CD4-positive, alpha-beta T cell (primary cell): ENCODE measurements around the gene AFF3. TPM values are rescaled to one million over a fixed set of nuclear protein-coding genes. Genes with fewer than 3 reads are reported as not detected.
"Not testable (repeated sequence)": the region's sequence is repeated elsewhere in the genome, so short reads cannot be mapped to it uniquely, and the experiment has no call there.

Experiments
- ATAC-seq: fragments of 200-7000 bp; cut with Tn5 transposase; one replicate; pipeline ENCODE4 v1.10.0; 2022; ENCODE audit warnings: mild to moderate bottlenecking; ENCODE audit not compliant: poor library complexity
- CTCF ChIA-PET: fragments of 350-600 bp; sonication (Branson Sonifier 250); formaldehyde crosslinking; loops from one replicate; lab custom pipeline; 2021; ENCODE audit warnings: antibody characterized with exemption, inconsistent platforms; lab: Charles Lee
- POLR2A ChIA-PET: fragments of 350-600 bp; sonication (Branson Sonifier 250); formaldehyde crosslinking; loops from one replicate; lab custom pipeline; 2021; ENCODE audit warnings: antibody characterized with exemption, inconsistent platforms; lab: Charles Lee
- DNase-seq, 14 experiments: peaks; one replicate each; pipeline ENCODE4 v3.0.0-alpha.2; 2013 to 2020; ENCODE audit warnings: mixed read lengths in 2 of 14
- H3K27ac ChIP-seq, 2 donors: one replicate each; pipeline versions ENCODE4 v1.5.1 to v1.7.0; 2013; ENCODE audit warnings: low read length in 2 of 2, low read depth in 1 of 2, mild to moderate bottlenecking in 1 of 2
- H3K27me3 ChIP-seq, 2 experiments: 1 replicate in 1 of 2; 2 replicates in 1 of 2; pipeline versions ENCODE4 v1.6.1 to v1.7.0; 2013; ENCODE audit warnings: low read length in 2 of 2, control low read depth in 1 of 2, mild to moderate bottlenecking in 1 of 2, moderate library complexity in 1 of 2; ENCODE audit not compliant: insufficient read depth in 2 of 2, control insufficient read depth in 1 of 2
- H3K36me3 ChIP-seq: one replicate; pipeline ENCODE4 v1.6.1; 2013; ENCODE audit warnings: low read length, control low read depth; ENCODE audit not compliant: insufficient read depth
- H3K4me1 ChIP-seq: one replicate; pipeline ENCODE4 v1.6.1; 2013; ENCODE audit warnings: low read length, control low read depth; ENCODE audit not compliant: insufficient read depth
- H3K4me3 ChIP-seq: one replicate; pipeline ENCODE4 v1.5.1; 2013; ENCODE audit warnings: mild to moderate bottlenecking, low read length, moderate library complexity
- H3K9me3 ChIP-seq, 2 experiments: 1 replicate in 1 of 2; 2 replicates in 1 of 2; pipeline versions ENCODE4 v1.6.1 to v1.7.0; 2013; ENCODE audit warnings: low read length in 2 of 2, mild to moderate bottlenecking in 2 of 2, control low read depth in 1 of 2, moderate library complexity in 1 of 2; ENCODE audit not compliant: control insufficient read depth in 1 of 2, insufficient read depth in 1 of 2
- H3K27ac Mint-ChIP-seq: one replicate; pipeline ENCODE4 v1.8.0; 2020; ENCODE audit warnings: mixed read lengths
- H3K27me3 Mint-ChIP-seq: one replicate; pipeline ENCODE4 v1.8.0; 2021; ENCODE audit warnings: mixed read lengths
- H3K36me3 Mint-ChIP-seq: one replicate; pipeline ENCODE4 v1.8.0; 2021; ENCODE audit warnings: low read depth, mixed read lengths
- H3K4me1 Mint-ChIP-seq: one replicate; pipeline ENCODE4 v1.8.0; 2021; ENCODE audit warnings: low read depth, mixed read lengths
- H3K4me3 Mint-ChIP-seq: one replicate; pipeline ENCODE4 v1.8.0; 2020; ENCODE audit warnings: mild to moderate bottlenecking, mixed read lengths
- H3K9me3 Mint-ChIP-seq: one replicate; pipeline ENCODE4 v1.8.0; 2020; ENCODE audit warnings: mixed read lengths
- intact Hi-C, 2 experiments: fragments of 100-400 bp; cut with DNase I in 1 of 2; cut with micrococcal nuclease in 1 of 2; formaldehyde crosslinking; loops; one replicate each; pipeline versions ENCODE4 v1.15.1 to v1.9.0; 2023 to 2025; cut with DNase I, micrococcal nuclease
- total RNA-seq, 174 experiments: library from RNA in 2 of 174; stranded (reverse) in 2 of 174; gene quantifications; one replicate each; pipeline ENCODE4 v1.2.3 and lab custom pipeline; 2021 to 2026
- TF ChIP-seq, protein P1 (sequence below): fragments of 200-600 bp; IDR thresholded peaks from one replicate; pipeline ENCODE4 v1.8.0; 2022; ENCODE audit warnings: antibody characterized with exemption, mild to moderate bottlenecking

AFF3 gene
- total RNA-seq, 2 experiments from 2014 or later = 15.4 to 15.7 TPM

- Histone ChIP-seq H3K4me1 (no peaks in the 10 kb centered on the region), H3K9me3 (no peaks in the 10 kb centered on the region), H3K27me3 (no peaks in the 10 kb centered on the region), H3K4me3 (no peak overlapping the region), H3K36me3 (no peaks in the 10 kb centered on the region), H3K27ac (no peak overlapping the region)
- DNase-seq = no peak
- no peaks in the 10 kb centered on the region for H3K4me1 Mint-ChIP-seq
- intact Hi-C loops = no loop called here
- no peaks in the 10 kb centered on the region for H3K27me3 Mint-ChIP-seq
- no peak for ATAC-seq
- H3K9me3 Mint-ChIP-seq = no peaks in the 10 kb centered on the region
- TF ChIP-seq, protein P1, sequence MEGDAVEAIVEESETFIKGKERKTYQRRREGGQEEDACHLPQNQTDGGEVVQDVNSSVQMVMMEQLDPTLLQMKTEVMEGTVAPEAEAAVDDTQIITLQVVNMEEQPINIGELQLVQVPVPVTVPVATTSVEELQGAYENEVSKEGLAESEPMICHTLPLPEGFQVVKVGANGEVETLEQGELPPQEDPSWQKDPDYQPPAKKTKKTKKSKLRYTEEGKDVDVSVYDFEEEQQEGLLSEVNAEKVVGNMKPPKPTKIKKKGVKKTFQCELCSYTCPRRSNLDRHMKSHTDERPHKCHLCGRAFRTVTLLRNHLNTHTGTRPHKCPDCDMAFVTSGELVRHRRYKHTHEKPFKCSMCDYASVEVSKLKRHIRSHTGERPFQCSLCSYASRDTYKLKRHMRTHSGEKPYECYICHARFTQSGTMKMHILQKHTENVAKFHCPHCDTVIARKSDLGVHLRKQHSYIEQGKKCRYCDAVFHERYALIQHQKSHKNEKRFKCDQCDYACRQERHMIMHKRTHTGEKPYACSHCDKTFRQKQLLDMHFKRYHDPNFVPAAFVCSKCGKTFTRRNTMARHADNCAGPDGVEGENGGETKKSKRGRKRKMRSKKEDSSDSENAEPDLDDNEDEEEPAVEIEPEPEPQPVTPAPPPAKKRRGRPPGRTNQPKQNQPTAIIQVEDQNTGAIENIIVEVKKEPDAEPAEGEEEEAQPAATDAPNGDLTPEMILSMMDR = no peak
- peaks cover 11% of the 10 kb centered on the region for H3K36me3 Mint-ChIP-seq
- no peak overlapping the region for H3K4me3 Mint-ChIP-seq
- no peak overlapping the region for H3K27ac Mint-ChIP-seq
- ChIA-PET POLR2A (no interaction called here), CTCF (no interaction called here)
These were observed 478.7 kb downstream of the AFF3 start for GRCh38 chr2:99663641-99664040.

- Mint-ChIP-seq H3K27ac (no peak overlapping the region), H3K4me3 (no peak overlapping the region), H3K9me3 (no peaks in the 10 kb centered on the region), H3K27me3 (no peaks in the 10 kb centered on the region), H3K4me1 (no peaks in the 10 kb centered on the region), H3K36me3 (peaks cover 11% of the 10 kb centered on the region)
- ATAC-seq (no peak), DNase-seq (no peak)
- Histone ChIP-seq H3K4me1 (no peaks in the 10 kb centered on the region), H3K27ac (no peak overlapping the region), H3K9me3 (no peaks in the 10 kb centered on the region), H3K36me3 (no peaks in the 10 kb centered on the region), H3K4me3 (no peak overlapping the region), H3K27me3 (no peaks in the 10 kb centered on the region)
- intact Hi-C loops = no loop called here
- POLR2A ChIA-PET = no interaction called here
- CTCF ChIA-PET = no interaction called here
- TF ChIP-seq, protein P1 = no peak
These were observed 479.5 kb downstream of the AFF3 start for GRCh38 chr2:99662761-99663341.

DNA sequence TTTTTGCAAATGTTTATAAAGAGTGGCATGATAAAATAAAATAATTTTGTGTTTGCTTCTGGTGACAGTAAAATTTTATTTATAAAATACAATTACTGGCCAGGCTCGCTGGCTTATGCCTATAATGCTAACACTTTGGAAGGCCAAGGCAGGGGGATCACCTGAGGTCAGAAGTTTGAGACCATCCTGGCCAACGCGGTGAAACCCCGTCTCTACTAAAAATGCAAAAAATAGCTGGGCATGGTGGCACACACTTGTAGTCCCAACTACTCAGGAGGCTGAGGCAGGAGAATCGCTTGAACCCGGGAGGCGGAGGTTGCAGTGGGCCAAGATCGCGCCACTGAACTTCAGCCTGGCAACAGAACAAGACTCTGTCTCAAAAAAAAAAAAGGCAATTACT, 480.6 kb downstream of the AFF3 start:
- H3K27me3 Mint-ChIP-seq, POLR2A ChIA-PET, H3K4me1 ChIP-seq, H3K4me1 Mint-ChIP-seq, H3K27me3 ChIP-seq, H3K27ac Mint-ChIP-seq, CTCF ChIA-PET, H3K9me3 ChIP-seq, H3K4me3 ChIP-seq, H3K4me3 Mint-ChIP-seq, H3K36me3 ChIP-seq, H3K36me3 Mint-ChIP-seq, intact Hi-C loops, DNase-seq, H3K27ac ChIP-seq, ATAC-seq, H3K9me3 Mint-ChIP-seq: not testable (repeated sequence)
